ENCODE data around the gene RPS27. TPM values are rescaled to one million over a fixed set of nuclear protein-coding genes. Genes with fewer than 3 reads are reported as not detected.
A peak's percentile ranks its signal among the peaks of the same experiment; 100 is the strongest.

RPS27 gene
- total and polyA plus RNA-seq, 2 of the 13 experiments (the other 11 are each of a cell fraction or from before 2014, with no cell fraction given): 3,737 to 9,964 TPM

DNA sequence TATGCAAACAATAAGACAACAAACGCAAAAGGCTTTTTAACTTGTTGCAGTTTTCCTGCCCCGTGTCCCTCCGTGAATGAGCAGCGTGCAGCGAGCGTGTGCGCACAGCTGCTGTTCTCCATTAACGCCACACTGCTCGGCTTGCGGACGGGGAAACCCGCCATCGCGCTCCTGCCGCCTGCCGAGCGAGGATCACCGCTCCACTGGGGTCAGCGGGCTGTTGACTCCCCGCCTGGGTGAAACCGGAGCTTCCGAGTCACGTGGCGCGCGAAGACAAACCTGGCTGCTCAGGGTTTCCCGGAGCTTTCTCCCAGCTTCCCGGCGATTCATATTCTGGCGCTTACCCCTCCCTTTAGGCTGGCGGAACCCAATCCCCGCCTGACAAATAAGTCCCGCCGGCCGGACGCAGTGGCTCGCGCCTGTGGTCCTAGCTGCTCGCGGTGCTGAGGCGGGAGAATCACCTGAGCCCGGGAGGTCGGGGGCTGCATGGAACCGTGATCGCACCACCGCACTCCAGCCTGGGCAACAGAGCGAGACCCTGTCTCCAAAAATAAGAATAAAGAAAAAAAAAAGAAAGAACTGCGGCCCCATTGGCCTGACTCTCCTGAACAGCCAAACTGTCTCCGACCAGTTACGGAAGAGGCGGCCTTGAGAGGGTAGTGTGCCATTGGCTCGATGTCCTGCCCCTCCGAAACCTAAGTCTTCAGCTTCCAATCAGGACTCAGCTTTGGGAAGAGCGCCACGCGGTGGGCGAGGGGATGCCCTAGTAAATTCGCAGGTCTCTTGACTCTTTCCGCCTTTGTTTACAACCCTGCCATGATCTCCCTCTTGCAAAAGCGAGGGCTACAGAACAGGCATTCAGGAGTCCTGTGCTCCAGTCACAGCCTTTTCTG is 23.2 kb upstream of the RPS27 start, which contains the start of gene CREB3L4 (continued):
- TF ChIP-seq, protein P1, sequence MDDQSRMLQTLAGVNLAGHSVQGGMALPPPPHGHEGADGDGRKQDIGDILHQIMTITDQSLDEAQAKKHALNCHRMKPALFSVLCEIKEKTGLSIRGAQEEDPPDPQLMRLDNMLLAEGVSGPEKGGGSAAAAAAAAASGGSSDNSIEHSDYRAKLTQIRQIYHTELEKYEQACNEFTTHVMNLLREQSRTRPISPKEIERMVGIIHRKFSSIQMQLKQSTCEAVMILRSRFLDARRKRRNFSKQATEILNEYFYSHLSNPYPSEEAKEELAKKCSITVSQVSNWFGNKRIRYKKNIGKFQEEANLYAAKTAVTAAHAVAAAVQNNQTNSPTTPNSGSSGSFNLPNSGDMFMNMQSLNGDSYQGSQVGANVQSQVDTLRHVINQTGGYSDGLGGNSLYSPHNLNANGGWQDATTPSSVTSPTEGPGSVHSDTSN (CRISPR knock-in tag; IDR thresholded peaks at IDR 0.05; ENCODE audit: borderline replicate concordance): peak; percentile 55; the same call in 1 of the 2 replicates
- TF ChIP-seq EP300 (IDR thresholded peaks at IDR 0.05; ENCODE audit: low read depth in 2 of 2, low read length in 2 of 2): 0 out of 4 replicates have a peak, but pooled peaks of 1 of the 2 experiments have one; percentile 17
- TF ChIP-seq EP300 (CRISPR knock-in tag; IDR thresholded peaks at IDR 0.05; ENCODE audit: borderline replicate concordance): no peak
- TF ChIP-seq, protein P2, sequence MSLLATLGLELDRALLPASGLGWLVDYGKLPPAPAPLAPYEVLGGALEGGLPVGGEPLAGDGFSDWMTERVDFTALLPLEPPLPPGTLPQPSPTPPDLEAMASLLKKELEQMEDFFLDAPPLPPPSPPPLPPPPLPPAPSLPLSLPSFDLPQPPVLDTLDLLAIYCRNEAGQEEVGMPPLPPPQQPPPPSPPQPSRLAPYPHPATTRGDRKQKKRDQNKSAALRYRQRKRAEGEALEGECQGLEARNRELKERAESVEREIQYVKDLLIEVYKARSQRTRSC (CRISPR knock-in tag; IDR thresholded peaks at IDR 0.05; ENCODE audit: low read depth): peak; percentile 22; the same call in 1 of the 2 replicates
- TF ChIP-seq RFX1 (IDR thresholded peaks at IDR 0.05): no peak
- TF ChIP-seq NCOA1 (CRISPR knock-in tag; IDR thresholded peaks at IDR 0.05): no peak
- TF ChIP-seq ARHGAP35 (CRISPR knock-in tag; IDR thresholded peaks at IDR 0.05; ENCODE audit: borderline replicate concordance): 0 out of 2 replicates have a peak, but pooled peaks have one; percentile 66
- TF ChIP-seq, protein P3, sequence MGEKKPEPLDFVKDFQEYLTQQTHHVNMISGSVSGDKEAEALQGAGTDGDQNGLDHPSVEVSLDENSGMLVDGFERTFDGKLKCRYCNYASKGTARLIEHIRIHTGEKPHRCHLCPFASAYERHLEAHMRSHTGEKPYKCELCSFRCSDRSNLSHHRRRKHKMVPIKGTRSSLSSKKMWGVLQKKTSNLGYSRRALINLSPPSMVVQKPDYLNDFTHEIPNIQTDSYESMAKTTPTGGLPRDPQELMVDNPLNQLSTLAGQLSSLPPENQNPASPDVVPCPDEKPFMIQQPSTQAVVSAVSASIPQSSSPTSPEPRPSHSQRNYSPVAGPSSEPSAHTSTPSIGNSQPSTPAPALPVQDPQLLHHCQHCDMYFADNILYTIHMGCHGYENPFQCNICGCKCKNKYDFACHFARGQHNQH (CRISPR knock-in tag; IDR thresholded peaks at IDR 0.05): peak; percentile 58; the same call in 1 of the 2 replicates
- no peak for TF ChIP-seq ZNF7 (CRISPR knock-in tag; IDR thresholded peaks at IDR 0.05)
- TF ChIP-seq SOX5 (CRISPR knock-in tag; IDR thresholded peaks at IDR 0.05; ENCODE audit: borderline replicate concordance): no peak; the same call in 1 of the 2 replicates
- TF ChIP-seq MYNN (CRISPR knock-in tag; IDR thresholded peaks at IDR 0.05; ENCODE audit: low read depth): no peak; the same call in 1 of the 2 replicates
- no peak; the same call in 1 of the 2 replicates for TF ChIP-seq ZNF367 (CRISPR knock-in tag; IDR thresholded peaks at IDR 0.05; ENCODE audit: borderline replicate concordance)
- TF ChIP-seq DZIP1 (CRISPR knock-in tag; IDR thresholded peaks at IDR 0.05): no peak; the same call in 1 of the 2 replicates
- no peak for TF ChIP-seq ZNF207 (IDR thresholded peaks at IDR 0.05; ENCODE audit: borderline replicate concordance)
- no peak; the same call in 1 of the 2 replicates for TF ChIP-seq FUBP1 (CRISPR knock-in tag; IDR thresholded peaks at IDR 0.05; ENCODE audit: borderline replicate concordance)
- TF ChIP-seq PHF20 (CRISPR knock-in tag; IDR thresholded peaks at IDR 0.05): peak; percentile 81
- TF ChIP-seq SPEN (CRISPR knock-in tag; IDR thresholded peaks at IDR 0.05; ENCODE audit: low read depth): peak; percentile 71
- TF ChIP-seq STAT5B (CRISPR knock-in tag; IDR thresholded peaks at IDR 0.05): peak; percentile 41; the same call in 1 of the 2 replicates
- no peak for TF ChIP-seq MTA3 (CRISPR knock-in tag; IDR thresholded peaks at IDR 0.05)
- peak; percentile 85; the same call in 1 of the 2 replicates for TF ChIP-seq ARNT2 (CRISPR knock-in tag; IDR thresholded peaks at IDR 0.05; ENCODE audit: low read depth)
- TF ChIP-seq ZNF589 (CRISPR knock-in tag; conservative IDR thresholded peaks at IDR 0.05): no peak
